Ovary (tissue), 3 donors: ENCODE data around the gene YTHDC2.

Source experiments
- POLR2A ChIP-seq: fragments of 450-650 bp; IDR thresholded peaks from one replicate; pipeline ENCODE4 v1.6.1; 2017; ENCODE audit warnings: antibody characterized with exemption, mild to moderate bottlenecking, moderate library complexity
- TF ChIP-seq, protein P1 (sequence below), 3 donors: fragments of 450-650 bp in 2 of 3; fragments of 200-600 bp in 1 of 3; IDR thresholded peaks; one replicate each; pipeline versions ENCODE4 v1.5.1 to v1.8.0; 2016 to 2022; ENCODE audit warnings: antibody characterized with exemption in 3 of 3, mild to moderate bottlenecking in 1 of 3
- donor health status: DM: no; HTN: no; CAD: no.

DNA sequence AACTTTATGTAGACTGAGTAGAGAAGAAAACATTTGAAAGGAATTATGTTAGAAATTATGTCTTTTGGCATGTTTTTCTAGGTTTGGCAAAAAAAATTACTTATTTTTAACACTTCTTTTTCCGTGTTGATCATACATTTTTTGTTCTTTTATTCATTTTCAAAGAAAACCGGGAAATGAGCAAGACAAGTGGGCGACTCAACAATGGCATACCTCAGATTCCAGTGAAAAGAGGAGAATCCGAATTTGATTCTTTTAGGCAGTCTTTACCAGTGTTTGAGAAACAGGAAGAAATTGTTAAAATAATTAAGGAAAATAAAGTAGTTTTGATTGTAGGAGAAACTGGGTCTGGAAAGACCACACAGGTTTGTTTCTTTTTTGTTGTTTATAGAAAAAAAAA lies 12.9 kb downstream of the YTHDC2 start:
- TF ChIP-seq, protein P1, sequence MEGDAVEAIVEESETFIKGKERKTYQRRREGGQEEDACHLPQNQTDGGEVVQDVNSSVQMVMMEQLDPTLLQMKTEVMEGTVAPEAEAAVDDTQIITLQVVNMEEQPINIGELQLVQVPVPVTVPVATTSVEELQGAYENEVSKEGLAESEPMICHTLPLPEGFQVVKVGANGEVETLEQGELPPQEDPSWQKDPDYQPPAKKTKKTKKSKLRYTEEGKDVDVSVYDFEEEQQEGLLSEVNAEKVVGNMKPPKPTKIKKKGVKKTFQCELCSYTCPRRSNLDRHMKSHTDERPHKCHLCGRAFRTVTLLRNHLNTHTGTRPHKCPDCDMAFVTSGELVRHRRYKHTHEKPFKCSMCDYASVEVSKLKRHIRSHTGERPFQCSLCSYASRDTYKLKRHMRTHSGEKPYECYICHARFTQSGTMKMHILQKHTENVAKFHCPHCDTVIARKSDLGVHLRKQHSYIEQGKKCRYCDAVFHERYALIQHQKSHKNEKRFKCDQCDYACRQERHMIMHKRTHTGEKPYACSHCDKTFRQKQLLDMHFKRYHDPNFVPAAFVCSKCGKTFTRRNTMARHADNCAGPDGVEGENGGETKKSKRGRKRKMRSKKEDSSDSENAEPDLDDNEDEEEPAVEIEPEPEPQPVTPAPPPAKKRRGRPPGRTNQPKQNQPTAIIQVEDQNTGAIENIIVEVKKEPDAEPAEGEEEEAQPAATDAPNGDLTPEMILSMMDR (IDR thresholded peaks at IDR 0.05): no peak
- no peak for TF ChIP-seq POLR2A
